ENCODE measurements around the gene TMEM138. TPM values are rescaled to one million over a fixed set of nuclear protein-coding genes. Genes with fewer than 3 reads are reported as not detected.

Gene TMEM138
- total and polyA plus RNA-seq, 2 of the 13 experiments (the other 11 are each of a cell fraction or from before 2014, with no cell fraction given), result 43.5 to 61.0 TPM

DNA sequence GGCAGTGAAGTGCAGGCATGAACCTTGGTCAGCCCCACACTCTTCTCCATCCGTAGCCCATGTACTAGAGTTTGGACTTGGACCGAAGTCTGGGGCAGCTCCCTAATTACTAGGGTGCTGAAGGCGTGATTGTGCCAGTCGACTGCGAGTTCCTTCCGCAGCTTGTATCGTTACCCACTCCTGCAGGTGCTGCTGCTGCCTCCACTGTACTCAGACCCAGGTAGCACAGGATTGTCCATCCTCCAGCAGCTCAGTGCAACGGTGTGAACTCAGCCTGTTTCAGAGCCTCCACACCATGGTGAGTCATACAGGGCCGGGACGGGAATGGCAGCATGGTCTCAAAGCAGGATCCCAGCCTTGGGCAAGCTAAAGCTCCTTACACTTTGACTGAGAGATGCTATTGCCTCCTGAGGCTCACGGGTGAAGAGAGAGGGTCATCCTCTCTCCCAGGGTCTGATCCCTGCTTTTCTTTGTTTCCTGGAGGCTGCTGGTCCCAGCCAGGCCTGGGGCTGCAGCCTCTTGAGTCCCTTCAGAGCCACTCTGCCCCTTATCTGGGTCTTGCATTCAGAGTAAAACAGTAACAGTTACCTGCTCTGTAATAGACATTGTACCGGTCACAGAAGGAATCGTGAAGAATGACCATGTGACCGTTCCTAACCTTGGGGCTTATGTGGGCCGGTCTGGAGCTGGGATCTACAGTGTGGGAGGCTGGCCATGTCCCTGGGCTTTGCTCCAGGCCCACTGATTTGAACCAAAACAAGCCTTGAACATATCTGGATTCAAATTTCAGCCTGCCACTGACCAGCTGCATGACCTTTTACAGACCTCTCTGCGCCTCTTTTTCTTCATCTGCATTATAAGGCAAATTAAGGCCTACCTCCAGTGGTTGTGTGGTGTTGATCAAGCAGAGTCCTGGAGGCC, 27.5 kb upstream of the TMEM138 start (continued):
- TF ChIP-seq E2F2 (CRISPR knock-in tag; IDR thresholded peaks at IDR 0.05; ENCODE audit: borderline replicate concordance), result no peak
- peak; percentile 24; the same call in 1 of the 2 replicates for TF ChIP-seq ZNF160 (CRISPR knock-in tag; IDR thresholded peaks at IDR 0.05)
- no peak for TF ChIP-seq ATRX (CRISPR knock-in tag; IDR thresholded peaks at IDR 0.05; ENCODE audit: borderline replicate concordance)
- 0 out of 2 replicates have a peak, but pooled peaks have one; percentile 11 for TF ChIP-seq RARG (CRISPR knock-in tag; IDR thresholded peaks at IDR 0.05; ENCODE audit: low read depth)
- no peak for TF ChIP-seq ZBTB39 (CRISPR knock-in tag; IDR thresholded peaks at IDR 0.05)
- no peak; the same call in 1 of the 2 replicates for TF ChIP-seq ZFP36L1 (CRISPR knock-in tag; IDR thresholded peaks at IDR 0.05)
- no peak; the same call in 1 of the 2 replicates for TF ChIP-seq ZNF709 (CRISPR knock-in tag; IDR thresholded peaks at IDR 0.05)
- TF ChIP-seq RNF2 (conservative IDR thresholded peaks at IDR 0.05; ENCODE audit: low read depth), result no peak
- TF ChIP-seq ZNF883 (CRISPR knock-in tag; IDR thresholded peaks at IDR 0.05; ENCODE audit: not compliant biosample characterization), result no peak
- no peak for TF ChIP-seq MTF1 (CRISPR knock-in tag; IDR thresholded peaks at IDR 0.05)
- TF ChIP-seq NR1H2 (CRISPR knock-in tag; IDR thresholded peaks at IDR 0.05; ENCODE audit: borderline replicate concordance, low read depth), result no peak
- TF ChIP-seq ADNP (CRISPR knock-in tag; IDR thresholded peaks at IDR 0.05), result no peak
- no peak for TF ChIP-seq THAP7 (CRISPR knock-in tag; IDR thresholded peaks at IDR 0.05)
- no peak for TF ChIP-seq ZBTB37 (CRISPR knock-in tag; IDR thresholded peaks at IDR 0.05)
- TF ChIP-seq MAFG (CRISPR knock-in tag; IDR thresholded peaks at IDR 0.05), result no peak
- no peak for TF ChIP-seq ZNF766 (CRISPR knock-in tag; IDR thresholded peaks at IDR 0.05; ENCODE audit: borderline replicate concordance)
- TF ChIP-seq ZNF12 (CRISPR knock-in tag; IDR thresholded peaks at IDR 0.05), result peak; percentile 48; the same call in 1 of the 2 replicates
- TF ChIP-seq KDM1A (CRISPR knock-in tag; IDR thresholded peaks at IDR 0.05), result no peak
- TF ChIP-seq THAP9 (CRISPR knock-in tag; IDR thresholded peaks at IDR 0.05; ENCODE audit: borderline replicate concordance), result 0 out of 2 replicates have a peak, but pooled peaks have one; percentile 6
